Mammary epithelial cell (primary cell): ENCODE results near the gene TCFL5.

ENCODE experiments used
- EZH2 ChIP-seq: IDR thresholded peaks from 2 replicates; pipeline ENCODE4 v1.6.1; 2012; ENCODE audit warnings: low read length, inconsistent platforms, borderline replicate concordance
- TF ChIP-seq, protein P1 (sequence below), 2 donors: IDR thresholded peaks in 1 of 2; conservative IDR thresholded peaks in 1 of 2; 2 replicates each; pipeline ENCODE4 v1.5.1; 2011 to 2012; ENCODE audit warnings: inconsistent platforms in 2 of 2, low read length in 2 of 2, mild to moderate bottlenecking in 2 of 2, control low read depth in 1 of 2, low read depth in 1 of 2; ENCODE audit not compliant: insufficient read depth in 1 of 2; ENCODE audit errors: extremely low read depth in 1 of 2

GRCh38 chr20:62907384-62908317, 46.0 kb upstream of the TCFL5 start:
- TF ChIP-seq, protein P1, sequence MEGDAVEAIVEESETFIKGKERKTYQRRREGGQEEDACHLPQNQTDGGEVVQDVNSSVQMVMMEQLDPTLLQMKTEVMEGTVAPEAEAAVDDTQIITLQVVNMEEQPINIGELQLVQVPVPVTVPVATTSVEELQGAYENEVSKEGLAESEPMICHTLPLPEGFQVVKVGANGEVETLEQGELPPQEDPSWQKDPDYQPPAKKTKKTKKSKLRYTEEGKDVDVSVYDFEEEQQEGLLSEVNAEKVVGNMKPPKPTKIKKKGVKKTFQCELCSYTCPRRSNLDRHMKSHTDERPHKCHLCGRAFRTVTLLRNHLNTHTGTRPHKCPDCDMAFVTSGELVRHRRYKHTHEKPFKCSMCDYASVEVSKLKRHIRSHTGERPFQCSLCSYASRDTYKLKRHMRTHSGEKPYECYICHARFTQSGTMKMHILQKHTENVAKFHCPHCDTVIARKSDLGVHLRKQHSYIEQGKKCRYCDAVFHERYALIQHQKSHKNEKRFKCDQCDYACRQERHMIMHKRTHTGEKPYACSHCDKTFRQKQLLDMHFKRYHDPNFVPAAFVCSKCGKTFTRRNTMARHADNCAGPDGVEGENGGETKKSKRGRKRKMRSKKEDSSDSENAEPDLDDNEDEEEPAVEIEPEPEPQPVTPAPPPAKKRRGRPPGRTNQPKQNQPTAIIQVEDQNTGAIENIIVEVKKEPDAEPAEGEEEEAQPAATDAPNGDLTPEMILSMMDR (conservative IDR thresholded peaks at IDR 0.05 in 1 of 2, IDR thresholded peaks at IDR 0.05 in 1 of 2; ENCODE audit: extremely low read depth in 1 of 2, insufficient read depth in 1 of 2, low read depth in 1 of 2, low read length in 2 of 2), result peak; percentile 35 to 51
- TF ChIP-seq EZH2, result no peak
